Measurements from ENCODE around the gene ZNF444.

DNA sequence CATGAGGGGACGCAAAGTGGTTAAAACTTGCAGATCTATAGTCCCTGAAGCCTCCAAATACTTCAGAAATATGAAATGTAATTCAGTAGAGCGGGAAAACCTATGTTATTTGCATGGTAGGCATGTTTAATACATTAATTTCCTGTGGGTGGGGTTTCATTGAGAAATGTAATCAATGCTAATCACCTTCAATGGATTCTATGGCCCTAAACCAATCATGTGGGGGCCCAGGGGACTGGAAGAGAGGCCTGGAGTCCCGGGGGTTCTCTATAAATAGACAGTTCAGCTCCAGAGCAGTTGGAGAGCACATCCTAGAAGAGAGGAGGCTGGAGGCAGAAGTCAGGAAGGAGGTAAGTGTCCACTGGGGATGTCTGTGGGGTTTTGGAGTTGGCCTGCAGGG is 60.9 kb downstream of the ZNF444 start, which contains the start of gene ZSCAN5C:
- TF ChIP-seq CTCF (conservative IDR thresholded peaks at IDR 0.05 in 1 of 2, IDR thresholded peaks at IDR 0.05 in 1 of 2; ENCODE audit: low read depth in 1 of 2, low read length in 2 of 2) (no peak), EZH2 (IDR thresholded peaks at IDR 0.05; ENCODE audit: low read length, missing control alignments) (no peak)
